ENCODE data around the gene CDK5R1.

CDK5R1 gene

DNA sequence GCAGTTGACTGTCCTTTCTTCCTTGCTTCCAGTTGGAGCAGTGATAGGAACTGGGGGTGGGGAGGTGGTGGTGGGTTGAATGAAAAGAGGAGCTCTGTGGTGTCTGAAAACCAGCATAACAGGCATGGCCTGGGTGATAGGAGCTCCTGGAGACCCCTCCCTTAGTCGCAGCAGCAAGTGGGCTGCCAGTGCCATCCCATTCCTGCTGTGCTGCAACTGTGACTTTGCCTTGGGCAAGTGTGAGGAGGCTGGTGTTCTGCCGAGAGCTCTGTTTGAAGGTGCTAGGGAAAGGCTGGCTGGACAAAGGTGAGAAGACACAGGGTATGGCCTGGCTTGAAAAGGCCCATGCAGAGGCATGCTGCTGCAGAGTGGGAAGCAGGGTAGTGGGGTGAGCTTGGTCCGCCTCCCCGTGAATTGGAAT lies 2.7 kb upstream of the CDK5R1 start:
- no peaks in the 10 kb centered on the region for H3K79me2 ChIP-seq (ENCODE audit: low read length)
- H3K4me1 ChIP-seq (ENCODE audit: low read length), result peaks cover 44% of the 10 kb centered on the region
- H3F3A ChIP-seq (ENCODE audit: insufficient read depth, low read length), result peaks cover 46% of the 10 kb centered on the region
- H3K9me2 ChIP-seq (replicated peaks; ENCODE audit: insufficient read depth, low read length), result no peaks in the 10 kb centered on the region
- H3K27ac ChIP-seq (ENCODE audit: low read length), result peak overlapping the region; percentile 85; the same call in 1 of the 2 replicates
- no peak overlapping the region for H3K4me2 ChIP-seq (ENCODE audit: low read depth, low read length)
- H3K4me3 ChIP-seq (ENCODE audit: low read length), result no peak overlapping the region
- H2AFZ ChIP-seq (ENCODE audit: low read length), result no peak overlapping the region
- H4K20me1 ChIP-seq (ENCODE audit: insufficient read depth, low read length), result no peaks in the 10 kb centered on the region
- H3K36me3 ChIP-seq (replicated peaks; ENCODE audit: insufficient read depth, low read length), result 0 out of 2 replicates have a peak, but pooled peaks cover 2% of the 10 kb centered on the region
- H3K9ac ChIP-seq (ENCODE audit: low read length), result no peak overlapping the region
- H3K27me3 ChIP-seq (replicated peaks; ENCODE audit: insufficient read depth, low read length), result no peaks in the 10 kb centered on the region
- TF ChIP-seq EZH2 (optimal IDR thresholded peaks at IDR 0.05; ENCODE audit: low read depth, low read length) (no peak), CTCF (IDR thresholded peaks at IDR 0.05; ENCODE audit: low read length) (no peak), EZH2phosphoT487 (IDR thresholded peaks at IDR 0.05; ENCODE audit: low read length) (no peak)
- DNase-seq, result no peak
- H3K9me3 ChIP-seq (replicated peaks; ENCODE audit: insufficient read depth, low read length), result no peaks in the 10 kb centered on the region

DNA sequence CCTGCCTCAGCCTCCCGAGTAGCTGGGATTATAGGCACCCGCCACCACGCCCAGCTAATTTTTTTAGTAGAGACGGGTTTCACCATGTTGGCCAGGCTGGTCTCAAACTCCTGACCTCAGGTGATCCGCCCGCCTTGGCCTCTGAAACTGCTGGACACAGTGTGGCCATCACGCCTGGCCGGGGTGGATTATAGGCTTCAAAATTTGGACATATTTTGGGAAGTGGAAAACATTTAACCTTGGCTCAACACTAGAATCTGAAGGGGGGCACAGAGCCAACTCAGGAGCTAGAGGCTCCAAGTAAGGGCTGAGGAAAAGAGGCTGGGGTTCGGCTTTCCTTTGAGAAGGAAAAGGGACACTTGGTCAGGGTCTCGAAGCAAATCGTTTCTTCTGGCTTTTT lies 2.2 kb upstream of the CDK5R1 start:
- Histone ChIP-seq H3K27me3 (replicated peaks; ENCODE audit: insufficient read depth, low read length) (no peaks in the 10 kb centered on the region), H3K27ac (ENCODE audit: low read length) (no peak overlapping the region), H3F3A (ENCODE audit: insufficient read depth, low read length) (peaks cover 46% of the 10 kb centered on the region), H4K20me1 (ENCODE audit: insufficient read depth, low read length) (no peaks in the 10 kb centered on the region), H3K79me2 (ENCODE audit: low read length) (no peaks in the 10 kb centered on the region), H3K9ac (ENCODE audit: low read length) (no peak overlapping the region), H3K4me3 (ENCODE audit: low read length) (no peak overlapping the region), H3K36me3 (replicated peaks; ENCODE audit: insufficient read depth, low read length) (no peaks in the 10 kb centered on the region), H3K9me3 (replicated peaks; ENCODE audit: insufficient read depth, low read length) (no peaks in the 10 kb centered on the region), H2AFZ (ENCODE audit: low read length) (no peak overlapping the region), H3K9me2 (replicated peaks; ENCODE audit: insufficient read depth, low read length) (no peaks in the 10 kb centered on the region), H3K4me1 (ENCODE audit: low read length) (peaks cover 44% of the 10 kb centered on the region), H3K4me2 (ENCODE audit: low read depth, low read length) (no peak overlapping the region)
- no peak for TF ChIP-seq EZH2phosphoT487 (IDR thresholded peaks at IDR 0.05; ENCODE audit: low read length)
- TF ChIP-seq EZH2 (optimal IDR thresholded peaks at IDR 0.05; ENCODE audit: low read depth, low read length), result no peak
- TF ChIP-seq CTCF (IDR thresholded peaks at IDR 0.05; ENCODE audit: low read length), result no peak
- DNase-seq, result no peak

DNA sequence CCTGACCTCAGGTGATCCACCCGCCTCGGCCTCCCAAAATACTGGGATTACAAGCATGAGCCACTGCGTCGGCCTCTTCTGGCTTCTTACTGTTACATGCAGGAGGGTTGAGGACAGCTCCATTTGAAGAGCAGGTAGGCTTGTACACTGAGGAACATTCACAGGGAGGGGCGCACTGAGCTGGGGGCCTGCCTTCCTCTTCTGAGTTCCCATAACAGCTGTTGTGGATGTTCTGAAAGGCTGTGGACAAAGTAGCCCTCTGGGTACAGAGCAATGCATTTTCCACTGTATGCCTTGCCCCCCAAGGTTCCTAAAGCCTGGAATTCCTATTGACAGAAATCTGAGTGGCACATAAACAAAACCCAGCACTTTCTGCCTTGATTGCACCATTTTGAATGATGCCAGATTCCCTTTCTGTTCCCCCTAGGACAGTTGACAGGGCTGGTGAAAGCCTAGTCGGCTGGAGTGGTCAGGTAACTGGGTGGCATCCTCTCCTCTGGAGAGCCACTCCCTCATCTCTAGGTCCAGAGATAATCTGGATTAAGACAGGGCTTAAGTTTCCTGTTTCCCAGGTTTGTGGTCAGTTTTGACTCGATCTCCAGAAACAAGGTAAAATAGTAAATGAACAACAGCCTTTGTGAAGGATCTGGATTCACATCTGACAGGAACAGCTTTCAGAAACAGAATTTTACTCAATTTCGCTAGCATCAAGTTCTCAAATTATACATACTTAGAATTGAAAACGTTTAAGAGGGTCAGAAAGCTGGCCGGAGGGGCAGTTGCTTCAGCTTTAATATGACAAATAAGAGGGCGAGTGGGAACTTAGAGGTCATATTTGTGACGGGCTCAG lies 1.3 kb upstream of the CDK5R1 start:
- Histone ChIP-seq H3K9me2 (replicated peaks; ENCODE audit: insufficient read depth, low read length) (no peaks in the 10 kb centered on the region), H3K4me3 (ENCODE audit: low read length) (no peak overlapping the region), H3K79me2 (ENCODE audit: low read length) (no peaks in the 10 kb centered on the region), H4K20me1 (ENCODE audit: insufficient read depth, low read length) (no peaks in the 10 kb centered on the region), H2AFZ (ENCODE audit: low read length) (no peak overlapping the region), H3K36me3 (replicated peaks; ENCODE audit: insufficient read depth, low read length) (no peaks in the 10 kb centered on the region), H3K9ac (ENCODE audit: low read length) (no peak overlapping the region), H3K27me3 (replicated peaks; ENCODE audit: insufficient read depth, low read length) (no peaks in the 10 kb centered on the region), H3K27ac (ENCODE audit: low read length) (no peak overlapping the region), H3K4me2 (ENCODE audit: low read depth, low read length) (peak overlapping the region; percentile 46; the same call in 1 of the 2 replicates), H3K9me3 (replicated peaks; ENCODE audit: insufficient read depth, low read length) (no peaks in the 10 kb centered on the region), H3F3A (ENCODE audit: insufficient read depth, low read length) (peaks cover 42% of the 10 kb centered on the region), H3K4me1 (ENCODE audit: low read length) (peaks cover 38% of the 10 kb centered on the region)
- TF ChIP-seq EZH2 (optimal IDR thresholded peaks at IDR 0.05; ENCODE audit: low read depth, low read length), result no peak
- TF ChIP-seq EZH2phosphoT487 (IDR thresholded peaks at IDR 0.05; ENCODE audit: low read length), result no peak
- TF ChIP-seq CTCF (IDR thresholded peaks at IDR 0.05; ENCODE audit: low read length), result no peak
- DNase-seq, result no peak
